Measurements from ENCODE around the gene BPTF. TPM values are rescaled to one million over a fixed set of nuclear protein-coding genes. Genes with fewer than 3 reads are reported as not detected.

BPTF gene, protein sequence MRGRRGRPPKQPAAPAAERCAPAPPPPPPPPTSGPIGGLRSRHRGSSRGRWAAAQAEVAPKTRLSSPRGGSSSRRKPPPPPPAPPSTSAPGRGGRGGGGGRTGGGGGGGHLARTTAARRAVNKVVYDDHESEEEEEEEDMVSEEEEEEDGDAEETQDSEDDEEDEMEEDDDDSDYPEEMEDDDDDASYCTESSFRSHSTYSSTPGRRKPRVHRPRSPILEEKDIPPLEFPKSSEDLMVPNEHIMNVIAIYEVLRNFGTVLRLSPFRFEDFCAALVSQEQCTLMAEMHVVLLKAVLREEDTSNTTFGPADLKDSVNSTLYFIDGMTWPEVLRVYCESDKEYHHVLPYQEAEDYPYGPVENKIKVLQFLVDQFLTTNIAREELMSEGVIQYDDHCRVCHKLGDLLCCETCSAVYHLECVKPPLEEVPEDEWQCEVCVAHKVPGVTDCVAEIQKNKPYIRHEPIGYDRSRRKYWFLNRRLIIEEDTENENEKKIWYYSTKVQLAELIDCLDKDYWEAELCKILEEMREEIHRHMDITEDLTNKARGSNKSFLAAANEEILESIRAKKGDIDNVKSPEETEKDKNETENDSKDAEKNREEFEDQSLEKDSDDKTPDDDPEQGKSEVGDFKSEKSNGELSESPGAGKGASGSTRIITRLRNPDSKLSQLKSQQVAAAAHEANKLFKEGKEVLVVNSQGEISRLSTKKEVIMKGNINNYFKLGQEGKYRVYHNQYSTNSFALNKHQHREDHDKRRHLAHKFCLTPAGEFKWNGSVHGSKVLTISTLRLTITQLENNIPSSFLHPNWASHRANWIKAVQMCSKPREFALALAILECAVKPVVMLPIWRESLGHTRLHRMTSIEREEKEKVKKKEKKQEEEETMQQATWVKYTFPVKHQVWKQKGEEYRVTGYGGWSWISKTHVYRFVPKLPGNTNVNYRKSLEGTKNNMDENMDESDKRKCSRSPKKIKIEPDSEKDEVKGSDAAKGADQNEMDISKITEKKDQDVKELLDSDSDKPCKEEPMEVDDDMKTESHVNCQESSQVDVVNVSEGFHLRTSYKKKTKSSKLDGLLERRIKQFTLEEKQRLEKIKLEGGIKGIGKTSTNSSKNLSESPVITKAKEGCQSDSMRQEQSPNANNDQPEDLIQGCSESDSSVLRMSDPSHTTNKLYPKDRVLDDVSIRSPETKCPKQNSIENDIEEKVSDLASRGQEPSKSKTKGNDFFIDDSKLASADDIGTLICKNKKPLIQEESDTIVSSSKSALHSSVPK (N-terminal part only)
- total RNA-seq = 96.9 TPM
- long read RNA-seq, partial matches to known transcripts = 42 of 57 reads
- long read RNA-seq, other reads (novel, unspliced or antisense) = 15 of 57 reads

DNA sequence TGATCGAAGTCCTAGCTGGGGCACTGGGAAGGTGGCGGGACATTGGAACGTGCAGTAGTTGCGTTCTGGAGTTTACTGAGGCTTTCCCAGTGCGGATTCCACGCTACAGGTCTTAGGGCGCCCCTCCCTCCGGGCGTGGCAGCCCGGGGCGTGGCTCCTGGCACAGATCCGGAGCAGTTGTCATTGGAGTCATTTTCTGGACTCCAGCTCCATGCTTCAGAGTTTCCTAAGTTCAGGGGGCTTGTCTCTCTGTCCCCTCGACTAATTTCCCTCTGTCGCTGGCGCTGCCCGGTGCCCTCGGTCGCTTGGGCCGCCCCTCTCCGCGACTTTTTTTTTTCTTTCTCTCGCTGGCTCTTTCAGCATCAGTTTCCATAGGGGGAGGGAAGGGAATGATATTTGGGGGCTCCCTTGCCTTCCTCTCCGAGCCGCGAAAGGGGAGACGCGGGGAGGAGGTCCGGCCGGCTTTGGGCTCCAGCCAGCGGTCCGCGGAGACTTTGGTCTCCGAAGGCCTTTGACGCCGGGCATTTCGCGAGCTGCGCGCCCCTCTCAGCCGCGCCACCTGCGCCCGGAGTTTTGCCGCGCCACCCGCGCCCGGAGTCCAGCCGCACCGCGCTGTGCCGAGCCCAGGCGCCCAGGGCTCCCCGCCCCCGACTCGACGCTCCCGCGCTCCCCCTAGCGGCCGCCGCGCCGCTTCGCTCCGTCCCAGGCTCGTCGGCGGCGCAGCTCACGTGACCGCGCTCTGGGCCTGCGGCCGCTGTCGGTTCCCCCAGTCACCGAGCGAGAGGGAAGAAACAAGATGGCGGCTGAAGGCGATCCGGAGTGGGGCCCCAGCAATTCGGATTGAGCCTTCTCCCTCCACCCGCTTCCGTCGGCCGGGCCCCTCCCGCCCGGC is at the start of gene BPTF:
TSS of gene BPTF (plus strand) at position 769 of the 892 bp plus-strand sequence. CDS start 222 bp downstream, outside the sequence.
- peak; percentile 98 to 99 for ATAC-seq

DNA sequence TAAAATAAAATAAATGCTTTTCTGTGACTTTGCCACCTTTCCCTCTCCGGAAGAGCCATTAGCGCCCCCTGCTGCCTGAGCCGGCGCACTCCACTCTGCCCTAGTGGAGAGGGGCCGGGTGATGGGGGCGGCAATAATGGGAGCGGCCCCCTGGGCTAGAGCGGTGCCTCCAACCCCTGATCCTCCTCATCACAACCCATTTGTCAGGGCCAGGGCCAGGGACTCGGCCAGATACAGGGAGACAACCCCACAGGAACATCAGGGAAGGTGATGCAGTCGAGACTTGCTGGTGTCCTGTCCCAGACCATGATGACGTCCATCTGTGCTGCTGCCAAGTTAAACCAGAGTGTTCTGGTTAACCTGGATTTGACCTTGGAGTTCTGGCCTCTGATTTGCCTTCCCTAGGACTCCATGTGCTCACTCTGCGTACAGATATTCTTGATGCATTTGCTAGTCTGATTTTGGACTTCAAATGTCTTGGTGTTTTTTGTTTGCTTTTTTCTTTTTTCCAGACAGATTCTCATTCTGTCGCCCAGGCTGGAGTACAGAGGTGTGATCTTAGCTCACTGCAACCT is 46.1 kb upstream of the BPTF start:
- peak; percentile 72 to 85 for ATAC-seq
- no peaks in the 10 kb centered on the region for H3K9me3 ChIP-seq
- H3K27me3 ChIP-seq (ENCODE audit: low read depth) = no peaks in the 10 kb centered on the region
- no peak for DNase-seq
- no peaks in the 10 kb centered on the region for H3K36me3 ChIP-seq
- no peak overlapping the region for H3K27ac ChIP-seq
- H3K4me3 ChIP-seq = no peak overlapping the region
- no peaks in the 10 kb centered on the region for H3K4me1 ChIP-seq
- TF ChIP-seq, protein P1, sequence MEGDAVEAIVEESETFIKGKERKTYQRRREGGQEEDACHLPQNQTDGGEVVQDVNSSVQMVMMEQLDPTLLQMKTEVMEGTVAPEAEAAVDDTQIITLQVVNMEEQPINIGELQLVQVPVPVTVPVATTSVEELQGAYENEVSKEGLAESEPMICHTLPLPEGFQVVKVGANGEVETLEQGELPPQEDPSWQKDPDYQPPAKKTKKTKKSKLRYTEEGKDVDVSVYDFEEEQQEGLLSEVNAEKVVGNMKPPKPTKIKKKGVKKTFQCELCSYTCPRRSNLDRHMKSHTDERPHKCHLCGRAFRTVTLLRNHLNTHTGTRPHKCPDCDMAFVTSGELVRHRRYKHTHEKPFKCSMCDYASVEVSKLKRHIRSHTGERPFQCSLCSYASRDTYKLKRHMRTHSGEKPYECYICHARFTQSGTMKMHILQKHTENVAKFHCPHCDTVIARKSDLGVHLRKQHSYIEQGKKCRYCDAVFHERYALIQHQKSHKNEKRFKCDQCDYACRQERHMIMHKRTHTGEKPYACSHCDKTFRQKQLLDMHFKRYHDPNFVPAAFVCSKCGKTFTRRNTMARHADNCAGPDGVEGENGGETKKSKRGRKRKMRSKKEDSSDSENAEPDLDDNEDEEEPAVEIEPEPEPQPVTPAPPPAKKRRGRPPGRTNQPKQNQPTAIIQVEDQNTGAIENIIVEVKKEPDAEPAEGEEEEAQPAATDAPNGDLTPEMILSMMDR (IDR thresholded peaks at IDR 0.05) = peak; percentile 62
- intact Hi-C loops (cut with DNase I) = no loop called here

More for the DNA sequence above, at the start of gene BPTF:
- Histone ChIP-seq H3K4me3 (peak within 1 kb of the TSS; percentile 73), H3K4me1 (peaks cover 32% of the 10 kb centered on the region), H3K36me3 (no peaks in the 10 kb centered on the region), H3K9me3 (no peaks in the 10 kb centered on the region), H3K27ac (peak within 1 kb of the TSS; percentile 87), H3K27me3 (ENCODE audit: low read depth) (no peaks in the 10 kb centered on the region)
- peak; percentile 95 for DNase-seq
- TF ChIP-seq, protein P1 (IDR thresholded peaks at IDR 0.05) = peak; percentile 92
- intact Hi-C loops (cut with DNase I) = no loop called here

DNA sequence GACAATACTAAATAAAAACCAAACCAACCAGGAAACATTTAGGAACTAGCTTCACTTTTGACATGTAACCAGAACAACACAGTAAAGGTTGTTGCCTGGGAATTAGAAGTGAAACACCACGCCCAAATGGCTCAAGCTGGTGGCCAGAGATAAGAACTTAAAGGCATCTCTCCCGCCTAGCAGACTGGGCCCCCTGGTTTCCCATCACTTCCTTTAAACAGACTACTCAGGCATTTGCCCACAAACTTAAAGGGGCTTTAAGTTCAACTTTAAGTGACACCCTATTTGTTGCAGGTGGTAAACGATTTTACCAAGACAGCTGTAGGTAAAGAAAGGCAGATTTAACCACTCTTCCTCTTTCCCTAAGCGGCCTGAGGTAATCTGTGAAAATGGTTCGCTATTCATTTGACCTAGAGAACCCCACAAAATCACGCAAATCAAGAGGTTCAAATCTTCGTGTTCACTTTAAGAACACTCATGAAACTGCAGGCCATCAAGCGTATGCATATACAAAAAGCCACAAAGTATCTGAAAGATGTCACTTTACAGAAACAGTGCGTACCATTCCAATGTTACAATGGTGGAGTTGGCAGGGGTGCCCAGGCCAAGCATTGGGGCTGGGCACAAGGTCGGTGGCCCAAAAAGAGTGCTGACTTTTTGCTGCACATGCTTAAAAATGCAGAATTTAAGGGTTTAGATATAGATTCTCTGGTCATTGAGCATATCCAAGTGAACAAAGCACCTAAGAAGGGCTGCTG is 40.8 kb upstream of the BPTF start:
- Histone ChIP-seq H3K27me3 (ENCODE audit: low read depth) (no peaks in the 10 kb centered on the region), H3K36me3 (no peaks in the 10 kb centered on the region), H3K9me3 (no peaks in the 10 kb centered on the region), H3K27ac (no peak overlapping the region), H3K4me3 (no peak overlapping the region), H3K4me1 (no peaks in the 10 kb centered on the region)
- ATAC-seq = no peak
- DNase-seq = no peak
- intact Hi-C loops (cut with DNase I) = no loop called here
- TF ChIP-seq, protein P1 (IDR thresholded peaks at IDR 0.05) = no peak

DNA sequence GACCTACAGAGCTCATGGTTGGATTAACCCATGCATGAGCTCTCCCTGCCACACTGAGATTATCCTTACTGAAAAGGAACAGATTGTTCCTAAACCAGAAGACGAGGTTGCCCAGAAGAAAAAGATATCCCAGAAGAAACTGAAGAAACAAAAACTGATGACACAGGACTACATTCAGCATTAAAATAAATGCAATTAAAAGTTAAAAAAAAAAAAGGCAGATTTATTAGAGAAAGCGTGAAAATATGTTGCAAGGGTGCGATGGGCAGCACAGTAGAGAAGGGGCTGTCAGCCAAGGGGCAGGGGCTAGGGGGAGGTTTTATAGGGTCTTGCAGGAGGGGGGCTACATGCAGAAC is 40.2 kb upstream of the BPTF start:
- Histone ChIP-seq H3K36me3 (no peaks in the 10 kb centered on the region), H3K4me3 (no peak overlapping the region), H3K27me3 (ENCODE audit: low read depth) (no peaks in the 10 kb centered on the region), H3K9me3 (no peaks in the 10 kb centered on the region), H3K27ac (no peak overlapping the region), H3K4me1 (no peaks in the 10 kb centered on the region)
- no peak for DNase-seq
- intact Hi-C loops (cut with DNase I) = no loop called here
- ATAC-seq = no peak
- TF ChIP-seq, protein P1 (IDR thresholded peaks at IDR 0.05) = no peak

All from lower lobe of right lung (tissue), 2 donors.